ENCODE results near the gene PDE4D.
"Not testable (repeated sequence)": the region's sequence is repeated elsewhere in the genome, so short reads cannot be mapped to it uniquely, and the experiment has no call there.

Gene PDE4D

DNA sequence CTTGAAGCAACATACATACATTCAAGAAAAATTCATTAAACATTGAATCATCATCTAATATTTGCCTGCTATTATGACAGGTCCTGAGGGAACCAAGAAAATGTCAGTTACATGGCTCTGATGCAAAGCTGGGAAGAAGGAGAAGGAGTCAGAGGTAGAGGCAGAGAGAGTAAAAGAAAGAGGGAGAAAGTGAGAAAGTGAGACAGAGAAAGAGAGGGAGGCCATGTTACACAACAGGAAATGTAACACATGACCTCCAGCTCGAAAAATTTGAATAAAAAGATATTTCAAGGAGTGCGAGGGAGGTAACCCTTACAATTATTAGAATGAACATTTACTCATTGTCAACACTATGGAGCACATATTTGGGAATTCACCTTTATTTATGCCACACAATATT, 189.7 kb downstream of the PDE4D start:
- DNase-seq (ENCODE audit: low spot score): no peak

DNA sequence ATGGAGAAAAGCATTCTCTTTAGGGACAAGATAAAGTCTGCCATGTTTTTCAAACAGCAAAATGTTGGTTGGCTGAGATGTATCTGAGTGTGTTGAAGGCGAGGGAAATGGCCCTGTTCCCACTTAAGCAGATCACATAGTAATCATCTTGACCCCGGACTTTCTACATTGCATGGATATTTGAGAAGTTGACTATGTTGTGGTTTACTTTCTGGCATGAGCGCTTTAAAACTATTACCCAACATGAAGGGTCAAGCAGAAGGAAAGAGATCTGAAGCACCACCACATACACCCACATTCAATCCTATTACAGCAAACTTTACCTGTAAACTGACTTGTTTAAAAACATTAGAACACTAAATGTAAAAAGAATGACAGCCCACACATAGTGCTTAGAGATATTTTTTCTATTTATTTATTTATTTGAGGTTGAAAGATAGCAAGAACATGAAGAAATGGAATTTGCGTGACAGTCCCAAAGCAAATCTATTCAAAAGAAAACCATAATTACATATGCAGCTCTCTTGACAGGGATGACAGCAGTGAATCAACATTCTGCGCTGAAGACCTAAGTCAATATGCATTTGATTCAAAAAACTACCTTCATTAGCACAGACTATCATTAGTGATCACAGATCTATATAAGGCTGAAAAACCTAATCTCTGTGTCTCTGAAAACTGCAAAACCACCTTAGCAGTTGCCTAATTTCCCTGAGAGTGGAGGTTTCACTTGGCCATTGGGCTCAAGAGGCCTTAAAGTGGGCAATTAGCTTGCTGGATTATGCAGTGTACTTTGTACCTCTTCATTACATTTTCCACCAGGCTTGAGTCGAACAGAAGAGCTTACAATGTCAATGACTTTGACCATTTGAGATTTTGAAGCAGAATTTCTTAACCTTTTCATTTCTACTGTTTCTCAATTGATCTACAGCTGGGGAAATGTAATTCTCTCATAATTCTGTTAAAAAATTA, 195.0 kb downstream of the PDE4D start:
- no peak for DNase-seq (ENCODE audit: low spot score)

DNA sequence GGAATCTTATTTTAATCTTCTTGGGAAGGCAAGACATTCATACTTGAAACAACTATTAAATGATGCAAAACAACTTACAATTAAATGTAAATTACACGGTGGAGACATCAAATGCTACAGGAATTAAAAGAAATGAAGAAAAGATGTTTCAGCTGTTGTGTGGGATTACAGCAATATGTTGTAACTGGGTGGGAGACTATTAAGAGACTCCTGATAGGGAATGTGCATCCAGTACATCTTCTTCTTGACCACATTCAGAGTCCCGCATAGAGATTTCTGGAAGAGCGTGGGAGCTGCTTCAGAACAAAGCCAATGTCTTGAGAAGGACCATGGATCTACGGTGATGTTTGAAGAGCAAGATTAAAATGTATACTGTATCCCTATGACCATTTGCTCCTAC, 199.1 kb downstream of the PDE4D start:
- DNase-seq (ENCODE audit: low spot score): no peak

DNA sequence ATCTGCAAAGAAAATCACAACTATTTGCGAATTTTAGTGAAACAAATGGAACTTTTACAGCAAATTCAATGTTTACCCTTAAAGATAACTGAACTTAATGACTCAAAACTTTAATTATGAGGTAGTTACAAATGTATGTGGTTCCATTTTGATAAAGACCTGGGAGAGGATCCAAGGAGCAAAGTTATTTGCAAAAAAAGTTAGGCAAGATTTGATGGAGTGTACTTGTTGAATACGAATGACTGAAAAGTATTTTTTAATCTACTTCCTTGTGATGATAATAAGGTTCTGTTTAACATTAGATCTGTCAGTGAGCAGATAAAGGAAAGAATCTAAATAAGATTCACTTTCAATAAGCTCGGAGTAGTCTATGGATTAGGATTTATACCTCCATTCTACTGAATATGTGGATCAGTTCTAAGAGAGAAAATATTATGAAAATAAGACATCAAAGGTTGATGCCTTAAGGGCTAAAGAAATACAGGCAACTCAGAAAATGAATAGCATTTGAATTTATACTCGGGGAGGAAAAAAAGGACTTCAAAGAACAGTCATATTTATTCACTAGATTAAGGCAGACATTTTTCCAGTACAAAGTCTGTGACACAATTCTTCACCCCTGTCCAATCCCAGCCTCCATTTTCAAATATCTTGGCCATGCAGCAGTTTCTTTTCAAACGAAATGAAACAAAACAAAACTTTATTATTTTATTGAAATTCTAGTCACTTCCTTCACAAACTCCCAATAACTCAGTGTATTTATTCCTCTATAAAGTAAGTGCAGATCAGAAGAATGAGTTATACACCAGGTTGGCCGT, 199.8 kb downstream of the PDE4D start:
- no peak for DNase-seq (ENCODE audit: low spot score)

DNA sequence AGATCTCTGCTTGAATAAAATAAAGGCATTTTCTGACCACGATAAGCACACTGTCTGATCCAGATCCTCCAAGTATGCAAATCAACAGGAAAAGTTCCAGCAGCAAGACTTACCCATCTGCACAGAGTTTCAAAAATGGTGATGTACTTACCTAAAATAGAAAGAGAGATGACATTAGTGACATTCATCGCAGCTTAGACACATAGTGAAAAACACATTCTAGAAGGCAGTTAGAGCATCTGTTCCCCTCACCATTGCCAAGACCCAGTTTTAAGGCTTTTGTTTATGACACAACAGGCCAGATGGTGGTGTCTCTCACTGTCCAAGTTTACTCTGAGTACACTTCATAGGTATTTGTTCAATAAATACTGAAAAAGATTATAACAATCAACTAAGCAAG, 207.7 kb downstream of the PDE4D start:
- no peak for DNase-seq (ENCODE audit: low spot score)

DNA sequence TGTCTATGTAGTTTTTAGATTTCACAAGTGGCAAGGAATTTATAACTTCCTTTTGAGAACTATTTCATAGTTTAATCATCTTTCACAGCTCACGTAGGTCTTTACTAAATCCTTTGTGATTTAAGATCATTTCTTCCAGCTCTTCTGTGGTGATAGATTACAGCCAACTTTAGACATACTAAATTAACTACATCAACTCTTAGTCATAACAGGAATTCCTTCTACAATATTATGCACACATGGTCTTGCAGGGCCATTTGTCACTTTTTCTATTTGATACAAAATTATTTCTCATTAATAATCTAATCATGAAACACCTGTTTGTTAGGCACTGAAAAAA, 208.4 kb downstream of the PDE4D start:
- no peak for DNase-seq (ENCODE audit: low spot score)

DNA sequence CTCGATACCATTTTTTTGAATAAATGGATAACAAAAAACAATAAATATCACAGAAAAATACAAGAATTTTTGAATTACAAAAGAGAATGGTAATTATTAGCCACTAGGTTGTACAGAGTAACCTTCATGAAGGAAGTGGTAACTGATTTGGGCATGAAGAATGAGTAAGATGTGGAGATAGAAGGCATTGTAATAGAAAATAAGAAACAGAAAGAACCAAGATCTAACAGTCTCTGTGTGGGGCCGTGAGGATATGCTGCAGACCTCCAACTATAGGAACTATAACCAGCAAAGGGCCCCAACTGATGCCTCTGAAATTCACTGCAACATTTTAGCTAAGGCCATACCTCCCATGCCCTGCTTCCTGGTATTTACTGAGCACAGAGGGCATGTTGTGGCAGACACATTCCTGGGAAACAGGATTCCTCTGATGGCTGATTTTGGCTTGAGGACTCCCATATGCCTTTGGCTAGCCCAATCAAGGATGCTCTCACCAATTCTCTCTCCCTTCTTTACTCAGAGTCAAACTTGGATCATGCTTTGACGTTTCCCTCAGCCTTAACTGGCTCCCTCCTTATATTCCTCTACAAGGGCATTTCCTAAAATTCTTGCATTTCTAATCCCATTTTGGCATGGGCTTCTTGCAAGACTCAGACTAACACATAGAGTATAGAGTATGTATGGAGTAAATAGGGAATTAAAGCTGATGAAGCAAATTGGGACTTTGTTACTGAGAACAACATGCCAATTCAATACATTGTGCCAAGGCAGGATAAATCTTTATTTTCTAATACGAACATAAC, 208.9 kb downstream of the PDE4D start:
- no peak for DNase-seq (ENCODE audit: low spot score)

DNA sequence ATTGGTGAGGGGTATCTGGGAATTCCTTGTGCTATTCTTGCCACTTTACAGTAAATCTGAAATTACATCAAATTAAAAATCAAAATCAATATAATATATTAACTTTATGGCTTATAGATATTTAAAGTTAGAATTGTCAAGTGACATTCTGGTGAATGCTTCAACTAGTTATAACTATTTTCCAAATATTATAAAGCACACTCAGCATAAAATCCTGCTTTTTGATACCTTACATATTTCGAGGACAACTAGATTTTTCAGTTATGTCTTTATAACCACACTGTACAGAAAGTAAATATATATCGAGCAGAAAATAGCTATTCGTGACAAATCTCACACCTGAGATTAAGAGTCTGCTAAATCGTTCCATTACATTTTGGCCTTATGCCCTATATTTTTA, 210.2 kb downstream of the PDE4D start:
- DNase-seq (ENCODE audit: low spot score): no peak

DNA sequence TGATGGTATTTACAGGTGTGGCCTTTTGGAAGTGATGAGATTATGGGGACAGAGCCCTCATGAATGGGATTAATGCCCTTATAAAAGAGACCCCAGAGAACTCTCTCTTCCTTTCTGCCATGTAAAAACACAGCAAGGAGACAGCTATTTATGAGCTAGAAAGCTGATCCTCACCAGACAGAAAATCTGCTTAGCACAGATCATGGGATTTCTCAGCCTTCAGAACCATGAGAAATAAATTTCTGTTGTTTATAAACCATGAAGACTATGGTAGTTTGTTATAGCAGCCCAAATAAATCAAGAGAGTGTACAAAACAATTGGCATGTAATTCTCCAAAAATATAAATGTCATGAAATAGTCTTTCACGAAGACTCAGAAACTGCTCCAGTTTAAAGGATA, 211.0 kb downstream of the PDE4D start:
- DNase-seq (ENCODE audit: low spot score): no peak

DNA sequence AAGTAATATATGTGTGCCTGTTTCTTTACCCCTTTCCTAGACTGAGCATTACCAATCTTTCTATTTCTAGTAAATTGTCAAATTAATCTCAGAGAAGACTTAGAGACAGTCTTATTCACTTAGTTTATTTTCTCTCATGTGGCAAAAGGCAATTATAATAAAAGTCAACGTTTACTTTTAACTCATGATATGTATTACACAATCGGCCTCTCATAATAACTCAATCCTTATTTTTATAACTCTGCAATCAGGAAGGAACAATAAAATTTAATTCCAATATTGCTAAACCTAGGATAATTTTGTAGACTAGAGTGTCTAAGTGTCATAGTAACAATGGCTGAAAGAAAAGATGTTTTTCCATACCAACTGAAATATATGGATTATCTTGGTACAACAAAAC, 214.6 kb downstream of the PDE4D start:
- DNase-seq (ENCODE audit: low spot score): no peak

DNA sequence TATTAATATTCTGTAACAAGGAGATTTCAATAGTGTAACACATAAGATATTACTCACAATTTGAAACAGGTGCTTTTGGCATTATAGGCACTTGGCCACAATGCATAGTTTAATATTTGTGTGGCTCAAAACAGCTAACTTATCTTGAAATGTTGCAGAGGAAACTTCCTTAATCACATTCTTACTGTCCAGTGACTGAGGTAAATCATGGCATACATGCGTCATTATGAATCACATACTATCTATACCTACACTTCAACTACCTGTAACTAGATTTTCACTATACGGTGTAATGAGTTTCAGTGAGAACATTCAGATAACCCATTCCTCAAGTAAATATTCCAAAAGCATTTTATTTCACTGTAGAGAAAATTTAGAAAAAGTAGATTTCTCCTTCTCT, 218.8 kb downstream of the PDE4D start:
- DNase-seq (ENCODE audit: low spot score): no peak

DNA sequence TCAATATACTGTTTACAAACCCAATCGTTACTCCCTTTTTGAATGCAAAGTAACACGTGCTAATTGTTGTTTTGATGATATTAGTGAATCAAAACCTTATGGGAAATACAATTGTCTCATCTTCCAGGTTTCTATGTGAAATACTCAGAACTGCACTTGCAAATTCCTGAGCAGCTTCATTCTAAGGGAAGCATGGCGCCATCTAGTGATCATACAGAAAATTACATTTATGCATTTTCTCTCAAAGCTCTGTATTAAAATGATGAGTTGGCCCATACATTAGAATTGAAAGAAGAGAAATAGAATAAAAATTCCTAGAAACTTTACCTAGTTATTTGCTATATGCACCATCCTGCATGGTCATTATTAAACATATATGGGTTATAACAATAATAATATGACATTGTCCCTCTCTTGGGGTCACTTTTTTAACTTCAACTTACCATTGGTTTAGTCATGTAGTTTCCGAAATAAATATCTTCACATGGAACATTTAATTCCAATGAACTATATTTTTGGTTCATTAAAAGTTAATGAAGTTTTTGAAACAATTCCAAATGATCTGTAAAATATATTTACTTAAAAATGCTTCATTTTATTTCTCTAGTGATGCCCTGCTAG, 220.0 kb downstream of the PDE4D start:
- DNase-seq (ENCODE audit: low spot score): peak; percentile 73

DNA sequence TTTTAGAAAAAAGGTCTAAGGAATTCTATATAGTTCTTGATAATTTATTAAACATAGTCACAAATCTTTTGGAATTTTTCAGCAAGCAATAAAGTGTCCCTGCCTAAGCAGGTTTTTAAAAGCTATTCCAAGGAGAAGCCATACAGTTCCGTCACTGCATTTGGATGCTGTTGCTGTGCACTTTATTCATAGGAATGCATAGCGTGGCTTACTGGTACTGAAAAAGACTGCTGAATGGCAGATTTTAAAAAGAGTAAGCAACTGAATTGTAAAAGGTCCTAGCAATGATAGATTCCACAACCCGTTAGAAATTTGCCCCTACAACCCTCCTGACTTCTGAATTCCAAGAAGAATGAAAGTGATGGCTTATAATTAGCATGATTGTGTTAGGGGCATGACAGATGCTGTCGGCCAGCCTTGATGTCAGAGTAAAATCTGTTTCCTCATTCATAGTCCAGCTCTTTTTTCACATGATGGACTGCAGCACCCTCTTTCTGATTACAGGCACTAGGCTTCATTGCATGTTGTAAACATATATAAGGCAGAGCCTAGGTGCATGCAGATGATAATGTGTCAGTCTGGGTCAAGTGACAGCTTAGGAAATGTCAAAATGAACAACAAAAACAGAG, 227.0 kb downstream of the PDE4D start:
- DNase-seq (ENCODE audit: low spot score): no peak

DNA sequence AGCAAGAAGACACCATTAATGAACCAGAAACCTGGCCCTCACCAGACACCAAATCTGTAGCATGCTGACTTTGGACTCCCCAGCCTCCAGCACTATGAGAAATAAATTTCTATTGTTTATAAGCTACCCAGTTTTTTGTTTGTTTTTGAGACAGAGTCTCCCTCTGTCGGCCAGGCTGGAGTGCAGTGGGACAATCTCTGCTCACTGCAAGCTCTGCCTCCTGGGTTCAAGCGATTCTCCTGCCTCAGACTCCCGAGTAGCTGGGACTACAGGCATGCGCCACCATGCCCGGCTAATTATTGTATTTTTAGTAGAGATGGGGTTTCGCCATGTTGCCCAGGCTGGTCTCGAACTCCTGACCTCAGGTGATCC, 227.7 kb downstream of the PDE4D start:
- DNase-seq (ENCODE audit: low spot score): not testable (repeated sequence)

DNA sequence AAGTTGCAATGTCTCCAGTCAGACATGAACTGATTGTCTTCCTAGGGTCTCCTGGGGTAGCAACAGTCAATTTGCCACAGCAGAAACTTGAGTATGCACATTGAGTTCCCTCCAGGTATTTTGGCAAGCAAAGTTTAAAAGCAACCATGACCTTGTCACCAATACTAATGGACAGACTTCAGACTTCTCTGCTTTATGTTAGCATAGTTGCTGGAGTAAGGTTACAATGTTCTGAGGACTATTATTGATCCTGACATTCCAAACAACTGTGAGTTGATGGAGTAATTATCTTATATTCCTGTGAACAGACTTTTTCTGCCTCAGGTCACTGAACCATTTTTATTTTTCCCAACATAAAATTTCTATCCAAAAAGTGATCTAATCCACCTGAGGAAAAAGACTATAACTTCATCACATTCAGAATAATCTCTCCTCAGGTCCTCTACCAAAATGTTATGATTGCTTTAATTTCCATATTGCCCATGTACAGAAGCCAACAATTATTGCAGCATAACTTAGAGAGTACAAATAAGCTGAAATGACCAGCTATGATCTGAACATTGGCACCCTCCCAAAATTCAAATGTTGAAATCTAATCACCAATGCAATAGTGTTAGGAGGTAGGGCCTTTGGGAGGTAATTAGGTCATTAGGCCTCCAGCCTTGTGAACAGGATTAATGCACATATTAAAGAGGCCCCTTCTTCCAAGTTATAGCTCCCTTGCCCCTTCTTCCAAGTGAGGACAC, 228.3 kb downstream of the PDE4D start:
- DNase-seq (ENCODE audit: low spot score): no peak

DNA sequence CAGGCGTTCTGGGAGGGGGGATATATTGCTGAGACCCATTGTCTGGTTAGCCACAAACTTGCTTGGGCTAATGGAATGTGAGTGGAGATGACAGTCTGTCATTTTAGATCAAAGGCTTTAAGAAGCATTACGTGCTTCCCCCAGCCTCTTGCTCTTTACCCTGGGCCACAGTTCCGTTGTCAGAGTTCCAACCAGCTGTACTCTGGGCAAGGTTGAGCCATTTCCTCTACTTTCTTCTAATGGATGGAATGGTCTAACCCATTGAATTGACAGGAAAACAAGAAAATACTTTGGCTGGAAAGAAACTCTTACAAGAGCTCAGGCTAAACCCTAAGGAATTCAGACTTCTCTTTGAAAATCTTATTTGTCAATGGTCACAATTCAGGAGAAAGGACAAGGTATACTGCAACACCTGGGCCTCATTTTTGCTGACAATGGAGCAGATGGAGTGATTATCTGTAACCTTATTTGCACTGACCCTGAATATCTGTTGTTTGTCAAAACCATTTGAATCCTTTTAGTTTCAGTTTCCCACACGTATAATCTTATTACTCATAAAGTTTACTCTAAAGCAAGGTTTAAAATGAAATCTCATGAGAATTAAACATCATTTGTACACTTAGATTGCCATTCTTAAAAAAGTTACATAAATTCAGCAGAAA, 231.4 kb downstream of the PDE4D start:
- DNase-seq (ENCODE audit: low spot score): no peak

DNA sequence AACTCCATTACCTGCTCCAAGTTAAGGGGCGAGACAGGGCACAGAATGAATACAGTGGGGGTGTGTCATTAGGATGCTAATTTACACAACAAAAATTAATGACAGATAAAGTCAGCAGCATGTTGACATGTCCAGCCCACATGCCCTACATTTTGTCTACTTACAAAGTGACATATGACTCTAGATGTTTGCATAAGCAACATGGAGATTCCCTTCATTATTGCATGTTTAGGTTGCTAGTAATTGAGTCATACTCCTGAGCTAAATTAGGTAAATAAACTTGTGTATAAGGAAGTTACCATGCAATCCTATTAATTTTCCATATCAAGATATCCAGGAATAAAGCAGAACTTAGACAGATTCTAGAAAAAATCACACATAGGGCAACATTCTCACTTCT, 232.2 kb downstream of the PDE4D start:
- no peak for DNase-seq (ENCODE audit: low spot score)

DNA sequence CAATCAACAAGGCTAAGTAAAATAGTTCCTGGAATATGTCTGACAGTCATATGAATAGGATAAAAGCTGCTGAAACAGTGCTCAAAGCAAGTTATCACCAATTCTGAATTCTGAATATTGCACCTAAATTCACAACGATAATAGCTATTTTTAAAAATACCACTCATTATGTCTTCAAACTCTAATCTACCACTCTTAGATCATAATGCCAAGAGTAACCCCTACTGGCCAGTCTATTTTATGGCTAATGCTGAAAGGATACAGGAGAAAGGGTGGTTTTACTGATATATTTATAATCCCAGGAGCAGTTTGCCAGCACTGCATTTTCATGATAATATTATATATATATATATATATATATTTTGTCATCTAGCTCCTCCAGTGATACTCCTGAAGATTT, 232.8 kb downstream of the PDE4D start:
- DNase-seq (ENCODE audit: low spot score): peak; percentile 37

DNA sequence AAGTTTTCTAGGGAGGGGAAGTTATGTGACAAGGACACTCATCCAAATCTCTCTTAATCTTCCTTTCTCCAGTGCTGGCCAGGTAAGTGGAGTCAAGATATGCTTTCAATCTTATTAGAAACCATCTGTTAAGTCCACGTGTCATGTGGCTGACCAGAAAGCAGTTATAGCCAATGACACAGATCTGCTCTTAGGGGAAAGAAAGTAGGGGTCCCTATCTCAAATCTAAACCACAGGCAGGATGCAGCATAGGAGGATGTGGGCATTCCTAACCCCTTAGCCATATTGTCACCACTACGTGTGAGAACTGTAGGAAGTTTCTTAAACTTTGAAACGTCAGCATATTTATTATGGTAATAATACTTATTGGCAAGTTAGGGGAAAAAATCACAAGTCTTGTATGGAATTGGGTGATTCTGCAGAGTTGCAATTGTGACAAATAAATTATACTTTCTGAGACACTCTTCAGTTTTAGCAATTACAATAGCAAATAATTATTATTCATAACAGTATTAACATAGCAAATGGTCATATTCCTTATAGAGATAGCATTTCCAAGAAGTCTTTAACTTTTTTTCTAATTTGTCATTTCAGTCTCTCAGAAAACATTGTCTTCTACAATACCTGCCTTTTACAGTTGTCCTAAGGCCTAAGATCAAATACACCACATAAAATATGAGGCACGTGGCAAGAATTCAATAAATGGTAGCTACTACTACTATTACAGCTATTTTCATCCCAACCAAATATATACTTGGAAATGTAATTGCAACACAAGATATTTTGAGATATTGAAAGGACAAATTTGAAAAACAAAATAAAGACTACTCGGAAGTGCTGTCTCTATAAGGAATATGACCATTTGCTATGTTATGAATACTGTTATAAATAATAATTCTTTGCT, 236.9 kb downstream of the PDE4D start:
- no peak for DNase-seq (ENCODE audit: low spot score)

Data from RKO (cell line).